HPDE6-E6E7 (cell line): Measurements from ENCODE around the gene DYNC2LI1.

Source experiments
- DNase-seq: peaks from one replicate; pipeline ENCODE4 v3.0.0; 2011; ENCODE audit warnings: missing footprints; ENCODE audit errors: extremely low spot score

Gene DYNC2LI1

GRCh38 chr2:43846140-43846793 is 72.4 kb downstream of the DYNC2LI1 start:
- no peak for DNase-seq

- no peak for DNase-seq
These were observed 74.4 kb downstream of the DYNC2LI1 start for GRCh38 chr2:43848214-43848613.

GRCh38 chr2:43851011-43851980 is 77.5 kb downstream of the DYNC2LI1 start:
- no peak for DNase-seq

- no peak for DNase-seq
These were observed 78.4 kb downstream of the DYNC2LI1 start for GRCh38 chr2:43852196-43852730.

GRCh38 chr2:43853141-43854081 is 79.6 kb downstream of the DYNC2LI1 start:
- no peak for DNase-seq

- DNase-seq, result no peak
These were observed 80.8 kb downstream of the DYNC2LI1 start for GRCh38 chr2:43854671-43855070.

GRCh38 chr2:43855292-43855691 is 81.5 kb downstream of the DYNC2LI1 start:
- DNase-seq, result no peak
